Pancreas (tissue), 10 donors: ENCODE data around the gene KIF16B. TPM values are rescaled to one million over a fixed set of nuclear protein-coding genes. Genes with fewer than 3 reads are reported as not detected.
"Not testable (repeated sequence)": the region's sequence is repeated elsewhere in the genome, so short reads cannot be mapped to it uniquely, and the experiment has no call there.

ENCODE experiments used
- ATAC-seq, 4 donors: fragments of 200-7000 bp; cut with Tn5 transposase; one replicate each; pipeline versions ENCODE4 v1.8.0 to v1.9.1; 2020; ENCODE audit warnings: mild to moderate bottlenecking in 4 of 4, moderate library complexity in 4 of 4
- DNase-seq, 6 donors: peaks; one replicate each; pipeline ENCODE4 v3.0.0-alpha.2; 2020
- FAIRE-seq: peaks from 2 replicates; lab custom pipeline; 2012; peaks lifted over from hg19 to GRCh38; lab: Jason Lieb, UNC
- H3K27ac ChIP-seq, 4 donors: fragments of 200-600 bp; sonication (generic); 1 replicate in 3 of 4; 2 replicates in 1 of 4; pipeline versions ENCODE4 v1.5.0 to v1.8.0; 2020
- H3K27me3 ChIP-seq, 4 donors: fragments of 200-600 bp; one replicate each; pipeline ENCODE4 v1.8.0; 2021
- H3K36me3 ChIP-seq, 3 donors: fragments of 200-600 bp; sonication (generic) in 1 of 3; one replicate each; pipeline versions ENCODE4 v1.5.0 to v1.8.0; 2020 to 2021
- H3K4me1 ChIP-seq, 3 donors: fragments of 200-600 bp; one replicate each; pipeline ENCODE4 v1.8.0; 2021
- H3K4me3 ChIP-seq, 4 donors: fragments of 200-600 bp; sonication (generic) in 2 of 4; one replicate each; pipeline versions ENCODE4 v1.5.0 to v1.8.0; 2020 to 2021
- H3K9me3 ChIP-seq, 4 donors: fragments of 200-600 bp; one replicate each; pipeline ENCODE4 v1.8.0; 2021
- WGBS, 2 donors: extraction: QIAGEN DNeasy Blood & Tissue Kit; methylation state at CpG; one replicate each; pipeline ENCODE4 v1.1.7; 2013; 5-methylcytosine and 5-hydroxymethylcytosine counted together
- intact Hi-C, 3 donors: fragments of 100-400 bp; cut with DNase I; formaldehyde crosslinking; loops; one replicate each; pipeline versions ENCODE4 v1.11.1 to v1.14.2; 2022
- polyA plus RNA-seq, 2 donors: library from polyadenylated mRNA; stranded (reverse); fragments of 200-250 nt; gene quantifications; one replicate each; pipeline ENCODE4 v1.2.3, GENCODE V29; 2013
- total RNA-seq, 6 donors: library from RNA; stranded (reverse); fragmentation: NEBNext Ultra II Directional in 4 of 6; extraction: Animal tissue kit (Norgen Biotek cat#: 25700) in 4 of 6; gene quantifications; one replicate each; pipeline versions ENCODE4 v1.2.1 to v1.2.4, GENCODE V29; 2021 to 2023
- TF ChIP-seq, protein P1 (sequence below), 4 donors: fragments of 200-600 bp; sonication (generic) in 3 of 4; IDR thresholded peaks; one replicate each; pipeline versions ENCODE4 v1.5.0 to v1.8.0; 2021; ENCODE audit warnings: antibody characterized with exemption in 4 of 4
- donor health status: healthy with polysubstance abuse.
- donor health status: DM: no; HTN: no; CAD: no; lungs with moderate emphysema.
- donor health status: DM: no; HTN: no; CAD: no.
- donor health status: control.
- donor health status: control.
- donor health status: Bipolar disorder and iron deficiency.
- donor health status: DM: yes; HTN: yes; CAD: no.
- donor health status: DM: no; HTN: no; CAD: no.
- donor health status: DM: no; HTN: no; CAD: no.
- donor health status: DM: yes; HTN: yes; CAD: no.

Gene KIF16B
- total and polyA plus RNA-seq, 8 donors: 4.4 to 12.2 (median 7.3) TPM

DNA sequence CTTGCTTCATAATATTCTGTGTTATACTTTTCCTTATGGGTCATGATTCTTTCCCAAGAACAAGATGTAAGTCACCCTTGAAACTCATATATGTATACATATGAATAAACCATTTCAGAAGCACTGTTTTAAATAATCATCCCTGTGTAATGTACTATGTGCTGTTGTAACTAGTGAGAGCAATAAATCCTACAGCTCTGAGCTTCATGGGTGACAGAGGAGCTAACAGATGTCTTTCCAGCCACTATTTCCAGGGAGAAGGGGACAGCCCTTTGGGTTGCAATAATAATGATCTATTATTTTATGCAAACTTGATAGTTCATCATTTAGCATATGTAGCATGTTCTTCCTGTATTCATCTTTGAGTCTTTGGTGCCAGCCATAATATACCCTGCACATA, 342.8 kb downstream of the KIF16B start:
- no peak overlapping the region for H3K4me3 ChIP-seq
- no peaks in the 10 kb centered on the region for H3K36me3 ChIP-seq
- H3K27ac ChIP-seq: no peak overlapping the region
- no peaks in the 10 kb centered on the region for H3K27me3 ChIP-seq
- no peaks in the 10 kb centered on the region for H3K9me3 ChIP-seq
- intact Hi-C loops: no loop called here
- ATAC-seq: no peak
- no peaks in the 10 kb centered on the region for H3K4me1 ChIP-seq
- no peak for FAIRE-seq
- TF ChIP-seq, protein P1, sequence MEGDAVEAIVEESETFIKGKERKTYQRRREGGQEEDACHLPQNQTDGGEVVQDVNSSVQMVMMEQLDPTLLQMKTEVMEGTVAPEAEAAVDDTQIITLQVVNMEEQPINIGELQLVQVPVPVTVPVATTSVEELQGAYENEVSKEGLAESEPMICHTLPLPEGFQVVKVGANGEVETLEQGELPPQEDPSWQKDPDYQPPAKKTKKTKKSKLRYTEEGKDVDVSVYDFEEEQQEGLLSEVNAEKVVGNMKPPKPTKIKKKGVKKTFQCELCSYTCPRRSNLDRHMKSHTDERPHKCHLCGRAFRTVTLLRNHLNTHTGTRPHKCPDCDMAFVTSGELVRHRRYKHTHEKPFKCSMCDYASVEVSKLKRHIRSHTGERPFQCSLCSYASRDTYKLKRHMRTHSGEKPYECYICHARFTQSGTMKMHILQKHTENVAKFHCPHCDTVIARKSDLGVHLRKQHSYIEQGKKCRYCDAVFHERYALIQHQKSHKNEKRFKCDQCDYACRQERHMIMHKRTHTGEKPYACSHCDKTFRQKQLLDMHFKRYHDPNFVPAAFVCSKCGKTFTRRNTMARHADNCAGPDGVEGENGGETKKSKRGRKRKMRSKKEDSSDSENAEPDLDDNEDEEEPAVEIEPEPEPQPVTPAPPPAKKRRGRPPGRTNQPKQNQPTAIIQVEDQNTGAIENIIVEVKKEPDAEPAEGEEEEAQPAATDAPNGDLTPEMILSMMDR (IDR thresholded peaks at IDR 0.05): no peak
- no peak for DNase-seq

DNA sequence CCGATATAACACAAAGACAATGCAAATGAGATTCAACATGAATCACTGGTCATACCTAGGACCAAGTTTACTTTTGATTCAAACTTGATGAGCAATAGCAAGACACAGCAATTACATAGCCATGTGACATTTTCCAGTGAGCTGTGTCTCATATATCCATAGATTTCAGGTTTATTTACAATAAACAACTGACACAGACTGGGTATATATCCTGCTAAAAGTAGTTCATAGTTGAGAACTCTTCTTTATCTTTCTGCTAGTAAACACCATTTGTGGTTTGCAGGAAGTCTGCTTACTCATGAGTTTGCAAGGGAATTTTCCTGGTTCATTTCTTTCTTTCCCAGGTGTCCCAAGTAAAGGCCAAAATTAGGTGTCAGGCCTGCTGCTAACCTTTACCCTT, 343.4 kb downstream of the KIF16B start:
- intact Hi-C loops: no loop called here
- WGBS, 2 donors: 96 to 97% methylated on average over 1 of the region's 1 CpG
- ATAC-seq: no peak
- no peak for FAIRE-seq
- Histone ChIP-seq H3K4me3 (no peak overlapping the region), H3K36me3 (no peaks in the 10 kb centered on the region), H3K27ac (no peak overlapping the region), H3K9me3 (no peaks in the 10 kb centered on the region), H3K27me3 (no peaks in the 10 kb centered on the region), H3K4me1 (no peaks in the 10 kb centered on the region)
- TF ChIP-seq, protein P1 (IDR thresholded peaks at IDR 0.05): no peak
- DNase-seq: no peak

DNA sequence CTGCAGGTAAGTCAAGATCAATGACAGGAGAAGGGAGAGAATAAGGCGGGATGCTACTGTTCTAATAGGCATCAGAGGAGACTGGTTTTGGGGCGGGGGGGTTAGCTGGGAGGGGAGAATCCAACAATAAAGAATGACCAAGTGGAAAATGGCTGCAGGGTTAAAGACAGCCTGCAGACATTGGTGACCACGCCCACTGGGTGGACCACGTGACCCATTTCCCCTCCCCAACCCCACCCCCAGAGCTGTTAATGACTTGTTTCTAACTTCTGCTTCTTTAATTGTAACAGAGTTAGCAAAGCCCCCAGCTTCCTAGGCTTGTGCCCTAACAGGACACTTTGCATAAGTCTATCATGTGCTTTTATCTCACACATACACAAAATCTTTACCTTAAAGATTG, 344.5 kb downstream of the KIF16B start:
- no peak for FAIRE-seq
- no peaks in the 10 kb centered on the region for H3K9me3 ChIP-seq
- H3K4me3 ChIP-seq: no peak overlapping the region
- WGBS, 2 donors: 70 to 80% methylated on average over 4 of the region's 4 CpGs
- DNase-seq: no peak
- ATAC-seq: no peak
- H3K36me3 ChIP-seq: no peaks in the 10 kb centered on the region
- TF ChIP-seq, protein P1 (IDR thresholded peaks at IDR 0.05): no peak
- no peaks in the 10 kb centered on the region for H3K27me3 ChIP-seq
- intact Hi-C loops: no loop called here
- no peak overlapping the region for H3K27ac ChIP-seq
- no peaks in the 10 kb centered on the region for H3K4me1 ChIP-seq

DNA sequence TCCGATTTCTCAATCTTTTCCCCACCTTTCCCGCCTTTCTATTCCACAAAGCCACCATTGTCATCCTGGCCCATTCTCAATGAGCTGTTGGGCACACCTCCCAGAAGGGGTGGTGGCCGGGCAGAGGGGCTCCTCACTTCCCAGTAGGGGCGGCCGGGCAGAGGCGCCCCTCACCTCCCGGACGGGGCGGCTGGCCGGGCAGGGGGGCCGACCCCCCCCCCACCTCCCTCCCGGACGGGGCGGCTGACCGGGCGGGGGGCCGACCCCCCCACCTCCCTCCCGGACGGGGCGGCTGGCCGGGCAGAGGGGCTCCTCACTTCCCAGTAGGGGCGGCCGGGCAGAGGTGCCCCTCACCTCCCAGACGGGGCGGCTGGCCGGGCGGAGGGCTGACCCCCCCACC, 346.3 kb downstream of the KIF16B start:
- intact Hi-C loops, ATAC-seq, H3K27ac ChIP-seq, H3K9me3 ChIP-seq, H3K4me1 ChIP-seq, H3K36me3 ChIP-seq, H3K4me3 ChIP-seq, H3K27me3 ChIP-seq, FAIRE-seq: not testable (repeated sequence)
- WGBS, 2 donors: 82 to 83% methylated on average over 6 to 18 of the region's 27 CpGs
- DNase-seq: peak in 2 of 6 donors; percentile 32 to 78

DNA sequence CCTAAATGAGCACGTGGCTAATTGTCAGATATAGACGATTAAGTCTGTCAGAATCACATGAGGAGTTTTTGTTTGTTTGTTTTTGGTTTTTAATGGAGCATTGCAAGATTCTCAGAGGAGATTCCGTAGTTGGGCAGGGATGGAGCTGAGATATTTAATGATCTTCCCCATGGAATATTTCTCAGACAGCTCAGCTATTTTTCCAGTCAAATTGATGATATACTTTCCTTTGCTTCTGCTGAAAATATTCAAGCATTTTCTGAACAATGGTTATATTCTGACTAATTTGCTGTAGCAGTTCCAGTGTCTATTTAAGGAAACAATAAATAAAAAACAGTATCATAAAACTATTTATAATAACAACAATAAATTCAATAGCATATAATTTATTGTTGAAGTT, 348.4 kb downstream of the KIF16B start:
- Histone ChIP-seq H3K4me1 (no peaks in the 10 kb centered on the region), H3K27ac (no peak overlapping the region), H3K27me3 (no peaks in the 10 kb centered on the region), H3K4me3 (no peak overlapping the region), H3K36me3 (no peaks in the 10 kb centered on the region), H3K9me3 (no peaks in the 10 kb centered on the region)
- DNase-seq (no peak), FAIRE-seq (no peak), ATAC-seq (no peak)
- TF ChIP-seq, protein P1 (IDR thresholded peaks at IDR 0.05): no peak
- intact Hi-C loops: no loop called here
- 32 to 34% methylated on average over 3 of the region's 3 CpGs for WGBS, 2 donors
